GM12878 (cell line): ENCODE data around the gene C14orf119. TPM values are rescaled to one million over a fixed set of nuclear protein-coding genes. Genes with fewer than 3 reads are reported as not detected.

Experiments
- ATAC-seq: fragments of 200-7000 bp; cut with Tn5 transposase; 3 replicates; pipeline ENCODE4 v1.9.1; 2020; ENCODE audit warnings: mild to moderate bottlenecking, moderate library complexity
- BruUV-seq: library from RNA; stranded (reverse); fragments of 400-500 nt; replicated peaks from 2 replicates; lab custom pipeline; 2021; lab: Mats Ljungman, UMichigan
- CTCF ChIA-PET: fragments of 300-600 bp; sonication (Branson Sonifier 250); formaldehyde crosslinking; extraction: SDS; loops from one replicate; lab custom pipeline; 2021; ENCODE audit warnings: inconsistent platforms; lab: Yijun Ruan, JAX
- POLR2A ChIA-PET: fragments of 350-600 bp; formaldehyde crosslinking; extraction: SDS; loops from one replicate; lab custom pipeline; 2021; ENCODE audit warnings: inconsistent platforms; lab: Charles Lee
- RAD21 ChIA-PET: fragments of 300-600 bp; sonication (Branson Sonifier 250); formaldehyde crosslinking; loops from one replicate; lab custom pipeline; 2023; ENCODE audit warnings: antibody characterized with exemption; ENCODE audit not compliant: unreplicated experiment; lab: Charles Lee
- SMC1A ChIA-PET: fragments of 300-600 bp; sonication (Branson Sonifier 250); formaldehyde crosslinking; loops from one replicate; lab custom pipeline; 2023; ENCODE audit not compliant: unreplicated experiment, uncharacterized antibody; lab: Charles Lee
- DNase-seq: peaks from one replicate; pipeline ENCODE4 v3.0.0-alpha.2; 2011; ENCODE audit warnings: low read depth, low spot score
- FAIRE-seq: peaks from 3 replicates; lab custom pipeline; 2011; peaks lifted over from hg19 to GRCh38; lab: Jason Lieb, UNC
- H2AFZ ChIP-seq: 2 replicates; pipeline ENCODE4 v1.6.0; 2011; ENCODE audit warnings: low read depth, low read length, control low read depth; ENCODE audit not compliant: control insufficient read depth
- H3K27ac ChIP-seq: 2 replicates; pipeline ENCODE4 v1.5.1; 2011; ENCODE audit warnings: control low read depth; ENCODE audit not compliant: control insufficient read depth, insufficient read depth
- H3K27me3 ChIP-seq, 2 experiments: replicated peaks in 1 of 2; 2 replicates each; pipeline versions ENCODE4 v1.6.0 to v1.6.1; 2011; ENCODE audit warnings: low read length in 1 of 2; ENCODE audit not compliant: control insufficient read depth in 2 of 2, insufficient read depth in 2 of 2
- H3K36me3 ChIP-seq, 2 experiments: 2 replicates each; pipeline ENCODE4 v1.5.1; 2011; ENCODE audit warnings: low read length in 1 of 2; ENCODE audit not compliant: control insufficient read depth in 2 of 2, insufficient read depth in 2 of 2
- H3K4me1 ChIP-seq: 2 replicates; pipeline ENCODE4 v1.6.1; 2011; ENCODE audit warnings: mild to moderate bottlenecking, low read length, moderate library complexity, mixed read lengths; ENCODE audit not compliant: control insufficient read depth, insufficient read depth
- H3K4me2 ChIP-seq: 2 replicates; pipeline ENCODE4 v1.6.0; 2011; ENCODE audit warnings: control low read depth; ENCODE audit not compliant: control insufficient read depth, insufficient read depth
- H3K4me3 ChIP-seq: fragments of 200-600 bp; sonication (generic); 2 replicates; pipeline ENCODE4 v1.5.1; 2016
- H3K79me2 ChIP-seq: 2 replicates; pipeline ENCODE4 v1.6.0; 2011; ENCODE audit warnings: low read length; ENCODE audit not compliant: control insufficient read depth, insufficient read depth
- H3K9ac ChIP-seq: 2 replicates; pipeline ENCODE4 v1.8.0; 2011; ENCODE audit warnings: low read length, control low read depth, mixed read lengths; ENCODE audit not compliant: control insufficient read depth, insufficient read depth
- H3K9me3 ChIP-seq: replicated peaks from 3 replicates; pipeline ENCODE4 v1.5.1; 2011; ENCODE audit warnings: mild to moderate bottlenecking, low read length; ENCODE audit not compliant: control insufficient read depth, insufficient read depth
- H4K20me1 ChIP-seq: 2 replicates; pipeline ENCODE4 v1.6.0; 2011; ENCODE audit not compliant: control insufficient read depth, insufficient read depth
- ATF2 ChIP-seq: IDR thresholded peaks from 2 replicates; pipeline ENCODE4 v1.6.1; 2012; ENCODE audit warnings: low read length, inconsistent platforms
- BCL11A ChIP-seq: IDR thresholded peaks from 2 replicates; pipeline ENCODE4 v1.6.1; 2011; ENCODE audit warnings: low read depth, low read length
- BCL3 ChIP-seq: IDR thresholded peaks from 2 replicates; pipeline ENCODE4 v1.6.1; 2011; ENCODE audit warnings: borderline replicate concordance, low read depth, mild to moderate bottlenecking, moderate library complexity, low read length; ENCODE audit not compliant: insufficient read depth, poor library complexity, severe bottlenecking
- E4F1 ChIP-seq: fragments of 450-650 bp; IDR thresholded peaks from 2 replicates; pipeline ENCODE4 v1.6.1; 2018; ENCODE audit warnings: borderline replicate concordance, mild to moderate bottlenecking; ENCODE audit not compliant: partially characterized antibody
- ELK1 ChIP-seq: IDR thresholded peaks from 2 replicates; pipeline ENCODE4 v1.6.1; 2012; ENCODE audit warnings: low read depth, low read length, improper control_type of control experiment
- HCFC1 ChIP-seq: fragments of 150-350 bp; IDR thresholded peaks from 2 replicates; pipeline ENCODE4 v1.6.1; 2014; ENCODE audit warnings: low read length
- HDGF ChIP-seq: fragments of 450-650 bp; IDR thresholded peaks from 2 replicates; pipeline ENCODE4 v1.6.1; 2016; ENCODE audit warnings: antibody characterized with exemption
- MLLT1 ChIP-seq: fragments of 450-650 bp; IDR thresholded peaks from 2 replicates; pipeline ENCODE4 v1.6.1; 2016; ENCODE audit warnings: mild to moderate bottlenecking
- MTA3 ChIP-seq: IDR thresholded peaks from 2 replicates; pipeline ENCODE4 v1.6.1; 2012; ENCODE audit warnings: low read length, inconsistent platforms, borderline replicate concordance
- NRF1 ChIP-seq: conservative IDR thresholded peaks from 2 replicates; pipeline ENCODE4 v1.6.1; 2011; ENCODE audit warnings: mild to moderate bottlenecking, low read depth, low read length, improper control_type of control experiment
- RAD51 ChIP-seq: fragments of 450-650 bp; IDR thresholded peaks from 2 replicates; pipeline ENCODE4 v1.6.1; 2016; ENCODE audit warnings: moderate library complexity, mild to moderate bottlenecking, inconsistent platforms
- RBBP5 ChIP-seq: fragments of 200-600 bp; sonication (generic); conservative IDR thresholded peaks from 2 replicates; pipeline ENCODE4 v1.6.1; 2016
- YY1 ChIP-seq: IDR thresholded peaks from 2 replicates; pipeline ENCODE4 v1.6.1; 2011; ENCODE audit warnings: low read depth, mild to moderate bottlenecking, low read length
- ZBTB33 ChIP-seq: fragments of 450-650 bp; IDR thresholded peaks from 2 replicates; pipeline ENCODE4 v1.6.1; 2017; ENCODE audit warnings: mild to moderate bottlenecking
- WGBS: methylation state at CpG from one replicate; pipeline ENCODE4 v1.1.6; 2016; ENCODE audit warnings: low lambda C conversion rate; ENCODE audit not compliant: insufficient replicate concordance, insufficient coverage; ENCODE audit errors: missing lambda C conversion rate; 5-methylcytosine and 5-hydroxymethylcytosine counted together
- in situ Hi-C: fragments of 300-500 bp; cut with MboI; formaldehyde crosslinking; loops from 9 replicates; pipeline ENCODE4 v1.14.3; 2018; ENCODE audit warnings: mixed read lengths
- intact Hi-C: fragments of 100-400 bp; cut with micrococcal nuclease; formaldehyde crosslinking; loops from one replicate; pipeline ENCODE4 v1.14.2; 2022; ENCODE audit not compliant: unreplicated experiment
- polyA plus RNA-seq, 11 experiments: library from polyadenylated mRNA; depleted of rRNA in 4 of 11; unstranded in 6 of 11; stranded (reverse) in 5 of 11; fragments of >200 nt; fragmentation: Nextera tagmentation in 4 of 11; fragmentation: Illumina TruSeq in 1 of 11; extraction: Ambion mirVana in 4 of 11; extraction: Trizol in 1 of 11; gene quantifications; 1 replicate in 1 of 11; 2 replicates in 10 of 11; pipeline versions ENCODE4 v1.2.1 to v1.2.3, GENCODE V29; 2011 to 2016; ENCODE audit warnings: inconsistent platforms in 2 of 11, missing spikeins in 2 of 11, low read depth in 1 of 11
- total RNA-seq, 4 experiments: library from RNA; depleted of rRNA in 3 of 4; stranded (reverse); fragments of >200 nt in 3 of 4; fragmentation: Illumina TruSeq in 1 of 4; extraction: Trizol in 1 of 4; gene quantifications; 2 replicates each; pipeline versions ENCODE4 v1.2.1 to v1.2.3, GENCODE V29; 2013 to 2021

C14orf119 gene
- total and polyA plus RNA-seq, 10 of the 15 experiments (the other 5 are each of a cell fraction or from before 2014, with no cell fraction given), result 32.3 to 228 (median 57.6) TPM

GRCh38 chr14:23090254-23090636, 5.1 kb upstream of the C14orf119 start:
- H3K9me3 ChIP-seq, result no peaks in the 10 kb centered on the region
- ChIA-PET SMC1A (interaction anchor here (0.6 to 2.3 kb wide), 6 partner anchors 9 to 65 kb away, joined by 3 to 11 read pairs (median 3); no protein-coding TSS in a partner anchor), RAD21 (no interaction called here), POLR2A (interaction anchor here (1.0 to 1.7 kb wide), 2 partner anchors 84 to 516 kb away, joined by 3 to 6 read pairs; no protein-coding TSS in a partner anchor), CTCF (interaction anchor here (0.6 to 5.3 kb wide), 8 partner anchors 13 to 31 kb away, joined by 3 to 60 read pairs (median 11); no protein-coding TSS in a partner anchor)
- ATAC-seq, result no peak
- H4K20me1 ChIP-seq, result 0 out of 2 replicates have a peak, but pooled peaks cover 7% of the 10 kb centered on the region
- H3K36me3 ChIP-seq, result peaks cover 4 to 33% of the 10 kb centered on the region in 2 experiments
- FAIRE-seq, result no peak
- peaks cover 33% of the 10 kb centered on the region for H3K79me2 ChIP-seq
- no peak overlapping the region for H2AFZ ChIP-seq
- H3K4me2 ChIP-seq, result no peak overlapping the region
- DNase-seq, result no peak
- H3K27me3 ChIP-seq, result no peaks in the 10 kb centered on the region
- no peak overlapping the region for H3K4me3 ChIP-seq
- no peak overlapping the region for H3K9ac ChIP-seq
- 100% methylated on average over 4 of the region's 4 CpGs for WGBS
- in situ Hi-C loops (no loop called here), intact Hi-C loops (no loop called here)
- no peaks in the 10 kb centered on the region; the same call in 1 of the 2 replicates for H3K4me1 ChIP-seq
- no TSS peak for BruUV-seq
- no peak overlapping the region for H3K27ac ChIP-seq
- no peak for TF ChIP-seq BCL3
- TF ChIP-seq MTA3, result no peak
- no peak for TF ChIP-seq RBBP5
- TF ChIP-seq RAD51, result no peak
- TF ChIP-seq YY1, result no peak
- TF ChIP-seq NRF1, result no peak
- no peak for TF ChIP-seq HDGF
- no peak for TF ChIP-seq ZBTB33
- no peak for TF ChIP-seq MLLT1
- TF ChIP-seq HCFC1, result no peak
- TF ChIP-seq ATF2, result no peak
- TF ChIP-seq ELK1, result no peak
- TF ChIP-seq E4F1, result no peak
- TF ChIP-seq BCL11A, result no peak
